HPDE6-E6E7 (cell line): ENCODE measurements around the gene NAMPT.

Experiments used
- DNase-seq: peaks from one replicate; pipeline ENCODE4 v3.0.0; 2011; ENCODE audit warnings: missing footprints; ENCODE audit errors: extremely low spot score

NAMPT gene

DNA sequence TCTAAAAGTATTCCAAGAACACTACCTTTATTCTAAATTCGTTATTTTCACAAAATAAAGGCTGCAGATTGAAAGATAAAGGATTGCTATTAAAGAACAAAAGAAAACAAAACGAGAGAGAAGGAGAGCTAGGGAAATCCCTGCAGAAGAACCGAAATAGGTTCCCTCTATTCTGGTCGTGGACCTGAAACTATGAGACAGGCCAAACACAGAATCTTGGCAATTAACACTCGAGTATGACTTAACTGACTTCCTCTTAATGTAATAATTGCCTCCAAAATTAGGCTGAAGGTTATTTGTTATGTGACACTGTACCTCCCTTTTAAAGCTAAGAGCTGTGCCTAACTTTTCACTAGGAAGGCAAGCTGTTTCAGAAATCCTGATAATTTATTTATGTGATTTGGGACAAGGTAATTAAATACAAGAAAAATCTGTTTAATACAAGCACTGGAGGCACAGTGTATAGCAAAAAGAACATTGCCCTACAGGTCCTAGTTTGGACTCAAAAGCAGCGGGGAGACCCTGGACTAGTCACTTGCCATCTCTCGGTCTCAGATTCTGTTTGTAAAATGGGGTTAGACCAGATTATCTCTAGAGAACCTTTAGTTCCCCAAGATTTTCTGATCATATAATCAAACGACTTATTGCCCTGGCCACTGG, 11.6 kb downstream of the NAMPT start:
- no peak for DNase-seq

- no peak for DNase-seq
These were observed 14.4 kb downstream of the NAMPT start for GRCh38 chr7:106270122-106270977.

GRCh38 chr7:106269254-106269961, 15.4 kb downstream of the NAMPT start:
- no peak for DNase-seq

GRCh38 chr7:106265133-106265532, 19.6 kb downstream of the NAMPT start:
- DNase-seq: no peak

DNA sequence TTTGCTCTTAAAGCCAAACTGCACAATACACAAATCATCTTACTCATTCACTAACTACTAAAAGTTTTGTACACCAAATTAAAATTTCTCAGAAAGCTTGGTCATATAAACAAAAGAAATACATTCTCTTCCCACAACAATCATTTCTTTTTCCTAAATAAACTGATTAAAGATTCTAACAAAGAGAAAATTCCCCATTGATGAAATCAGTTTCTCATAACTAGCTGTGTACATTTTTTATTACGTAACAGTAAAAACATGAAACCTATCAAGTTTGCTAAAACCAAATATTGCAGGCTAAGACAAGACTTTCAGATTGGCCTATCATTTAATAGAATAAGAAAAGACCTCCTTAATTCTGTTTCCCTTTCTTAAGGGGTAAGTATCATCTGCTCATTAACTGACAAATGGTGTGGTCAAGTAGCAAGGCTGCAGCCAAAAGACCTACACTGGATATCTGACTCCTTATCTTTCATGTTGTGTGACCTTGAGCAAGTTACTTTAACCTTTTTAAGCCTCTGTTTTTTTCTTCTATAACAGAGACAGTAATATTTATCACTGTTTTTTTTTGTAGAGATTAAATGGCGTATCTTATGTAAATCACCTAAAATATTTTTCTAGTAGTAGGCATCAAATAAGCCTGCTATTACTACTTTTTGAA, 22.4 kb downstream of the NAMPT start:
- no peak for DNase-seq

DNA sequence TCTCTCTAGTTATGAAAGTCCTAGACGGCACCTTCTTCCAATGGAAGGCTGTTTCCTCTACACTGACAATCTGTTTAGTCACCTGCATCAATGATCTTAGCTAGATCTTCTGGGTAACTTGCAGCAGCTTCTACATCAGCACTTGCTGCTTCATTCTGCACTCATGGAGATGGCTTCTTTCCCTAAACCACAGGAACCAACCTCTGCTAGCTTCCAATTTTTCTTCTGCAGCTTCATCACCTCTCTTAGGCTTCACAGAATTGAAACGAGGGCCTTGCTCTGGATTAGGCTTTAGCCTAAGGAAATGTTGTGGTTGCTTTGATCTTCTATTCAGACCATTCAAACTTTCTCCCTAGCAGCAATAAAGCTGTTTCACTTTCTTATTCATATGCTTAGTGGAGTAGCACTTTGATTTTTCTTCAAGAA, 24.6 kb downstream of the NAMPT start:
- DNase-seq: no peak

DNA sequence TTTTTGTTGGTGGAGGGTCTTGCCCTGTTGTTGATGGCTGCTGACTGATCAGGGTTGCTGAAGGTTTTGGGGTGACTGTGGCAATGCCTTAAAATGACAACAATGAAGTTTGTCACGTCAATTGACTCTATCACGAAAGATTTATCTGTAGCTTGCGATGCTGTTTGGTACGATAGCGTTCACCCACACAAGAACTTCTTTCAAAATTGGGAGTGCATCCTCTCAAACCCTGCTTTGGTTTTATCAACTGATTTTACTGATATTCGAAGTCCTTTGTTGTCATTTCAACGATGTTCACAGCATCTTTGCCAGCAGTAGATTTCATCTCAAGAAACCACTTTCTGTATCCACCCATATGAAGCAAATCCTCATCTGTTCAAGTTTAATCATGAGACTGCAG, 26.0 kb downstream of the NAMPT start:
- no peak for DNase-seq

DNA sequence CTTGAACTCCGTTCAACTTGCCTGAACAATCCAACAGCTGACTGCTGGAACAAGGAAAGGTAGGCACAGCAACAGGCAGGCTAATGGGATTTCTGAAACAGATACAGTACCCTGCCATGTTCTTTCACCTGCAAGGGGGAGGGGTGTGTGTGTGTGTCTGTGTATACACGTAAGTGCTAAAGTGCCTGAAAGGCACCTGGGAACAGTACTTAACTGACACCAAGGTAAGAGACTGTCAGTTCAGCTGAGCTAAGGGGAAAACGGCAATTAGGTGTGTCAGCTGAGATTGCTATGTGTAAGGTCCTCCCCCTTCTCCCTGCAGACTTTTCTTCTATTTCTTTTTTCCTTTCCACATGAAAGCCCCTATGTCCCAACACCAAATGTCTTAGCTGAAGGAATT, 27.0 kb downstream of the NAMPT start:
- no peak for DNase-seq

DNA sequence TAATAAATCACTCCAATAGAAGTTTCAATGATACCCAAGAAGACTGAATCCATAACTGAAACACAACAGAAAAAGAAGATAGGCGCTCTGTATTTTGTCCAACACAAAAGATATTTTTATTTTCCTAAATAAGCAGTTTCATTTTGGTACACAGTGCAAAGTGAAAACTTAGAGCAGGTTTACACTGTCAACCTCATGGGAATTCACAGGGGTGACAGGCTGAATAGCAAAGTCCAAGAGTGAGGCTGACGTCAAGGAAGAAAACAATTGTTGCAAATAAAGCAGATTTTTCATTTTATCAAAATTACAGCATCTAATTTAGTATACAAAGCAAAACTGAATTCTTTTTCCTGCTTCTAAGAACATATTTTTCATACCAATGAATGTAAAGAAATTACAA, 28.6 kb downstream of the NAMPT start:
- no peak for DNase-seq

- no peak for DNase-seq
These were observed 29.5 kb downstream of the NAMPT start for GRCh38 chr7:106255246-106255645.

DNA sequence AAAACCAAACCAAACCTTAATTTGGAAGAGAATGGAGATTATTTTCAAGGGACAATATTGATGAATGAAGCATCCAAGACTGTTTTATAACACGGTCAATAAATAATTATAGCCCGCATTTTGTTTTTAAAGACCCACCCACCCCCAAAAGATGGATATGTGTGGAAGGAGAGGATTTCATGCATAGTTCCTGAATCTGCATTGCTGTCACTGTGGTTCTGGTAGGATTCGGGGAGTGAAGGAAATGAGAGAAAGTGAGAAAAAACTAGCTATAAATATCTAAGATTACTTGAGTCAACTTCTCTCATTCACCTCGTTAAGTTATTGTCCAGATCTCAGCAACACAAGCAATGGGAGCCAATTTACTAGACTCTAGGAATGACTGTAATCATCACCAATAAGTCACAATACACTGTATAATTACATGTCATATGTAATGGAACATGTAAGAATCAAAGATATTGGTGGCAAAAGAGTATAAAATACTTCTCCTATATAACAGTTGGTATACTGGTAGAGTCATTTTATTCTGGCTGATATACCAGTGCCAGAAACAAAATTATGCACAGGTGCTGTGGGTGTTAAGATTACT, 30.2 kb downstream of the NAMPT start:
- no peak for DNase-seq

- no peak for DNase-seq
These were observed 32.2 kb downstream of the NAMPT start for GRCh38 chr7:106252568-106252967.

GRCh38 chr7:106249488-106249887, 35.3 kb downstream of the NAMPT start:
- no peak for DNase-seq

DNA sequence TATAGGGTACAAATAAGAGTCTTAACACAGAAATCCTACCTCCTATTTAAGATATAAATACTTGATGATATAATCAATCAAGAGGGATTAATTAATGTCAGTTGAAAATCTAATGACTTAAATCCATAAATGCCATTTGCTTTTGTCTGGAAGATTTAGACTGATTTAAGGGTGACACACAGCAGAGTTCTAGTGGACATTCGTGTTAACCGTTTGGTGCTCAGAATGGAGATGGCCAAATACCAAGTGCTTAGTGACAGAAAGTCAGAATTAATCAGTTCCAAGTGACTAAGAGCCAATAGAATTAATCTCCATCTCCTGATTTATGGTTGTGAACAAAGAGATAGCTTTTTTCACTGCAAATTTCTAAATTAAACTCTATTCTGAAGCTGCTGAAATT, 36.2 kb downstream of the NAMPT start:
- DNase-seq: no peak

- no peak for DNase-seq
These were observed 36.9 kb downstream of the NAMPT start for GRCh38 chr7:106247841-106248240.

GRCh38 chr7:106246902-106247711, 37.7 kb downstream of the NAMPT start:
- DNase-seq: no peak

DNA sequence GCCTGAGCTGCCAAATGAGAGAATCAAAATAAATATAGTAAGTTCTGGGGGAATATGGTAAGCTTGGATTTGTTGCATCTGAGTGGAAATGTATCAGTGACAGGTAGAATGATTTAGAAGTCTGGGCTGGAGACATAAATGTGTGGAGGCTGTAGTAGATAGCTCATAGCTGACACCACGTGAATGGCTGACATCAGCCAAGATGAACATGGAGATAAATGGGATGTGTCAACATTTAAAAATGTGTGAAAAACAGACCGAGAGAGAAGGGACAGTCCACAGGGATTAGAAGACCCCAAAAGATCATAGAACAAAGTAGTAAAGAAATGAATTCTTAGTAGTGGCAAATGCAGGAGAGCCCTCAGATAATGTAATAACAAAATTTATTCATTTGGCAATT, 40.9 kb downstream of the NAMPT start:
- DNase-seq: no peak

- no peak for DNase-seq
These were observed 45.4 kb downstream of the NAMPT start for GRCh38 chr7:106239406-106239805.

GRCh38 chr7:106238830-106239229, 46.0 kb downstream of the NAMPT start:
- no peak for DNase-seq

- no peak for DNase-seq
These were observed 48.7 kb downstream of the NAMPT start for GRCh38 chr7:106236065-106236464.

GRCh38 chr7:106234425-106234824, 50.4 kb downstream of the NAMPT start:
- no peak for DNase-seq
